SK-N-SH (cell line): ENCODE measurements around the gene KCNJ10. TPM values are rescaled to one million over a fixed set of nuclear protein-coding genes. Genes with fewer than 3 reads are reported as not detected.

Experiments
- ELF1 ChIP-seq: IDR thresholded peaks from 2 replicates; pipeline ENCODE4 v1.4.0; 2012
- EP300 ChIP-seq, 2 experiments: IDR thresholded peaks; 2 replicates each; pipeline versions ENCODE4 v1.4.0 to v1.6.1; 2012; ENCODE audit warnings: borderline replicate concordance in 1 of 2, low read depth in 1 of 2, low read length in 1 of 2
- EZH2phosphoT487 ChIP-seq: fragments of 200-600 bp; sonication (generic); IDR thresholded peaks from 2 replicates; pipeline ENCODE4 v1.6.1; 2017; ENCODE audit warnings: low read depth, mixed run types, mild to moderate bottlenecking, antibody characterized with exemption, moderate library complexity, borderline replicate concordance
- FOSL2 ChIP-seq: IDR thresholded peaks from 2 replicates; pipeline ENCODE4 v1.4.0; 2012; ENCODE audit warnings: low read depth, mild to moderate bottlenecking, moderate library complexity, borderline replicate concordance
- FOXM1 ChIP-seq: IDR thresholded peaks from 2 replicates; pipeline ENCODE4 v1.4.0; 2012; ENCODE audit warnings: low read depth, mild to moderate bottlenecking
- GABPA ChIP-seq: IDR thresholded peaks from 2 replicates; pipeline ENCODE4 v1.4.0; 2012; ENCODE audit warnings: low read depth, mild to moderate bottlenecking
- JUND ChIP-seq: IDR thresholded peaks from 2 replicates; pipeline ENCODE4 v1.4.0; 2012
- MEF2A ChIP-seq: IDR thresholded peaks from 2 replicates; pipeline ENCODE4 v1.4.0; 2012; ENCODE audit warnings: low read depth, borderline replicate concordance
- MXI1 ChIP-seq: IDR thresholded peaks from 2 replicates; pipeline ENCODE4 v1.6.1; 2012; ENCODE audit warnings: mild to moderate bottlenecking, low read depth, low read length, improper control_type of control experiment
- NRF1 ChIP-seq: IDR thresholded peaks from 2 replicates; pipeline ENCODE4 v1.6.1; 2012; ENCODE audit warnings: low read depth, mild to moderate bottlenecking, low read length
- RAD21 ChIP-seq: IDR thresholded peaks from 2 replicates; pipeline ENCODE4 v1.6.1; 2012; ENCODE audit warnings: mild to moderate bottlenecking, low read length
- RCOR1 ChIP-seq: fragments of 150-350 bp; IDR thresholded peaks from 2 replicates; pipeline ENCODE4 v1.6.1; 2017; ENCODE audit warnings: antibody characterized with exemption, low read length
- RFX5 ChIP-seq: IDR thresholded peaks from 2 replicates; pipeline ENCODE4 v1.6.1; 2012; ENCODE audit warnings: mild to moderate bottlenecking, improper control_type of control experiment, low read length
- RXRA ChIP-seq: IDR thresholded peaks from 2 replicates; pipeline ENCODE4 v1.4.0; 2012; ENCODE audit warnings: low read depth, mild to moderate bottlenecking, borderline replicate concordance
- SIN3A ChIP-seq: IDR thresholded peaks from 2 replicates; pipeline ENCODE4 v1.6.1; 2012; ENCODE audit warnings: low read depth, mild to moderate bottlenecking, low read length, moderate library complexity, borderline replicate concordance
- SMC3 ChIP-seq: IDR thresholded peaks from 2 replicates; pipeline ENCODE4 v1.6.1; 2012; ENCODE audit warnings: low read depth, low read length, improper control_type of control experiment
- TAF1 ChIP-seq: IDR thresholded peaks from 2 replicates; pipeline ENCODE4 v1.6.1; 2012; ENCODE audit warnings: low read depth, mild to moderate bottlenecking, low read length, moderate library complexity, borderline replicate concordance
- TCF12 ChIP-seq: IDR thresholded peaks from 2 replicates; pipeline ENCODE4 v1.4.0; 2012
- TEAD4 ChIP-seq: IDR thresholded peaks from 2 replicates; pipeline ENCODE4 v1.4.0; 2012; ENCODE audit warnings: mild to moderate bottlenecking, borderline replicate concordance; ENCODE audit not compliant: insufficient read depth
- polyA plus RNA-seq, 3 experiments: library from polyadenylated mRNA; depleted of rRNA; stranded (reverse); fragments of >200 nt; gene quantifications; 2 replicates each; pipeline ENCODE4 v1.2.3, GENCODE V29; 2012
- TF ChIP-seq, protein P1 (sequence below): fragments of 150-350 bp; IDR thresholded peaks from 2 replicates; pipeline ENCODE4 v1.6.1; 2016; ENCODE audit warnings: mild to moderate bottlenecking, low read depth, low read length
- TF ChIP-seq, protein P2 (sequence below): fragments of 150-350 bp; IDR thresholded peaks from 2 replicates; pipeline ENCODE4 v1.6.1; 2017; ENCODE audit warnings: antibody characterized with exemption, low read length, low read depth, borderline replicate concordance
- TF ChIP-seq, protein P3 (sequence below): IDR thresholded peaks from 2 replicates; pipeline ENCODE4 v1.6.1; 2012; ENCODE audit warnings: mild to moderate bottlenecking, low read depth, low read length, moderate library complexity

KCNJ10 gene
- polyA plus RNA-seq, 1 of the 3 experiments (the other 2 are of a cell fraction) = not detected

DNA sequence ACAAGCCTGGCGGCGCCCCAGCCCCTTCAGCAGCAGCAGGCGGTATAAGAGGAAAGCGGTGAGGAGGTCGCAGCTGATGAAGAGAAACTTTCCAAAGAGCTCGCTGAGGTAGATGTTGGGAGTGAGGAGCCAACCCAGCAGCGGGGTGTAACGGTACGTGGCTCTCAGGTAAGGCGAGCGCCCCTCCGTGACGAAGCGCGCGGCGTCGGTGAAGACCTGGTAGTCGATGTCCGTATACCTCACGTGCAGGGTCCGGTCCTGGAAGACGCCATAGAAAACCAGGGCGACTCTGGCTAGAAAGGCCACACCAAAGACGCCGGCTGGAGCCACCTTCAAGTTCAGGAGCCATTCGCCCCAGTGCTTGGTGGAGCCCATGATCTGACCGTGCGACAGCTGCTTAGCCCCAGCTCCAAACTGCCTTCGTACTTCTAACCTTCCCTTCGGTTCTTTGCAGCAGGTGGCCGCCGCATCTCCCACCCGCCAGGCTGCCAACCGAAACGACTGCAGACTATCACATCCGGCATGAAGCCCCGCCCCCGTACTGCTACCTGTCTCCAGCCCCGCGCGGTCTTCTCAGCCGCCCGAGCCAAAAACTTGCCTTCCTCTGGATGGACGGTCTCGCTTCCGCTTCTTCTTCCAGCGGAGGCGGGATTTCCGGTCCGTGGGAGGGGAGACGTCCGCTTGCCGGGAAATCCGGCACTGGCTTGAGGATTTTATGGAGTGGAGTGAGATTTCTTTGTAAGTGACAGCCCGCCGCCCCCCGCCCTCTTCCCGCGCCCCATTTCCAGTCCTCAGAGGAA, 38.4 kb downstream of the KCNJ10 start, which contains the start of gene PIGM (continued):
- TF ChIP-seq SIN3A (peak; percentile 87), MXI1 (peak; percentile 78; the same call in 1 of the 2 replicates), RXRA (no peak), TEAD4 (no peak), TCF12 (peak; percentile 24; the same call in 1 of the 2 replicates), EZH2phosphoT487 (no peak), SMC3 (no peak), EP300 (IDR thresholded peaks at IDR 0.05; ENCODE audit: borderline replicate concordance in 1 of 2, low read depth in 1 of 2, low read length in 1 of 2) (no peak), RCOR1 (no peak), MEF2A (no peak), TAF1 (peak; percentile 69), FOXM1 (no peak), NRF1 (no peak), RFX5 (no peak; the same call in 1 of the 2 replicates), FOSL2 (no peak), RAD21 (no peak), GABPA (peak; percentile 95), ELF1 (peak; percentile 93), JUND (peak; percentile 60)
- TF ChIP-seq, protein P1, sequence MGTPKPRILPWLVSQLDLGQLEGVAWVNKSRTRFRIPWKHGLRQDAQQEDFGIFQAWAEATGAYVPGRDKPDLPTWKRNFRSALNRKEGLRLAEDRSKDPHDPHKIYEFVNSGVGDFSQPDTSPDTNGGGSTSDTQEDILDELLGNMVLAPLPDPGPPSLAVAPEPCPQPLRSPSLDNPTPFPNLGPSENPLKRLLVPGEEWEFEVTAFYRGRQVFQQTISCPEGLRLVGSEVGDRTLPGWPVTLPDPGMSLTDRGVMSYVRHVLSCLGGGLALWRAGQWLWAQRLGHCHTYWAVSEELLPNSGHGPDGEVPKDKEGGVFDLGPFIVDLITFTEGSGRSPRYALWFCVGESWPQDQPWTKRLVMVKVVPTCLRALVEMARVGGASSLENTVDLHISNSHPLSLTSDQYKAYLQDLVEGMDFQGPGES = no peak
- TF ChIP-seq, protein P2, sequence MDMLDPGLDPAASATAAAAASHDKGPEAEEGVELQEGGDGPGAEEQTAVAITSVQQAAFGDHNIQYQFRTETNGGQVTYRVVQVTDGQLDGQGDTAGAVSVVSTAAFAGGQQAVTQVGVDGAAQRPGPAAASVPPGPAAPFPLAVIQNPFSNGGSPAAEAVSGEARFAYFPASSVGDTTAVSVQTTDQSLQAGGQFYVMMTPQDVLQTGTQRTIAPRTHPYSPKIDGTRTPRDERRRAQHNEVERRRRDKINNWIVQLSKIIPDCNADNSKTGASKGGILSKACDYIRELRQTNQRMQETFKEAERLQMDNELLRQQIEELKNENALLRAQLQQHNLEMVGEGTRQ = no peak
- TF ChIP-seq, protein P3, sequence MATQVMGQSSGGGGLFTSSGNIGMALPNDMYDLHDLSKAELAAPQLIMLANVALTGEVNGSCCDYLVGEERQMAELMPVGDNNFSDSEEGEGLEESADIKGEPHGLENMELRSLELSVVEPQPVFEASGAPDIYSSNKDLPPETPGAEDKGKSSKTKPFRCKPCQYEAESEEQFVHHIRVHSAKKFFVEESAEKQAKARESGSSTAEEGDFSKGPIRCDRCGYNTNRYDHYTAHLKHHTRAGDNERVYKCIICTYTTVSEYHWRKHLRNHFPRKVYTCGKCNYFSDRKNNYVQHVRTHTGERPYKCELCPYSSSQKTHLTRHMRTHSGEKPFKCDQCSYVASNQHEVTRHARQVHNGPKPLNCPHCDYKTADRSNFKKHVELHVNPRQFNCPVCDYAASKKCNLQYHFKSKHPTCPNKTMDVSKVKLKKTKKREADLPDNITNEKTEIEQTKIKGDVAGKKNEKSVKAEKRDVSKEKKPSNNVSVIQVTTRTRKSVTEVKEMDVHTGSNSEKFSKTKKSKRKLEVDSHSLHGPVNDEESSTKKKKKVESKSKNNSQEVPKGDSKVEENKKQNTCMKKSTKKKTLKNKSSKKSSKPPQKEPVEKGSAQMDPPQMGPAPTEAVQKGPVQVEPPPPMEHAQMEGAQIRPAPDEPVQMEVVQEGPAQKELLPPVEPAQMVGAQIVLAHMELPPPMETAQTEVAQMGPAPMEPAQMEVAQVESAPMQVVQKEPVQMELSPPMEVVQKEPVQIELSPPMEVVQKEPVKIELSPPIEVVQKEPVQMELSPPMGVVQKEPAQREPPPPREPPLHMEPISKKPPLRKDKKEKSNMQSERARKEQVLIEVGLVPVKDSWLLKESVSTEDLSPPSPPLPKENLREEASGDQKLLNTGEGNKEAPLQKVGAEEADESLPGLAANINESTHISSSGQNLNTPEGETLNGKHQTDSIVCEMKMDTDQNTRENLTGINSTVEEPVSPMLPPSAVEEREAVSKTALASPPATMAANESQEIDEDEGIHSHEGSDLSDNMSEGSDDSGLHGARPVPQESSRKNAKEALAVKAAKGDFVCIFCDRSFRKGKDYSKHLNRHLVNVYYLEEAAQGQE = 0 out of 2 replicates have a peak, but pooled peaks have one; percentile 21
